Stomach (tissue), 4 donors: ENCODE measurements around the gene THSD7A.

ENCODE experiments used
- POLR2A ChIP-seq, 4 donors: fragments of 450-650 bp; IDR thresholded peaks; one replicate each; pipeline ENCODE4 v1.6.1; 2016; ENCODE audit warnings: antibody characterized with exemption in 4 of 4, control low read depth in 2 of 4, mild to moderate bottlenecking in 1 of 4, moderate library complexity in 1 of 4
- POLR2AphosphoS5 ChIP-seq, 3 donors: sonication (generic); formaldehyde crosslinking; IDR thresholded peaks; one replicate each; pipeline ENCODE4 v1.6.1; 2016; ENCODE audit warnings: antibody characterized with exemption in 3 of 3
- TF ChIP-seq, protein P1 (sequence below), 7 experiments: fragments of 450-650 bp in 4 of 7; fragments of 200-600 bp in 3 of 7; sonication (generic) in 3 of 7; IDR thresholded peaks; one replicate each; pipeline ENCODE4 v1.5.1; 2016 to 2019; ENCODE audit warnings: antibody characterized with exemption in 7 of 7, control low read depth in 2 of 7, mild to moderate bottlenecking in 1 of 7

- TF ChIP-seq, protein P1, sequence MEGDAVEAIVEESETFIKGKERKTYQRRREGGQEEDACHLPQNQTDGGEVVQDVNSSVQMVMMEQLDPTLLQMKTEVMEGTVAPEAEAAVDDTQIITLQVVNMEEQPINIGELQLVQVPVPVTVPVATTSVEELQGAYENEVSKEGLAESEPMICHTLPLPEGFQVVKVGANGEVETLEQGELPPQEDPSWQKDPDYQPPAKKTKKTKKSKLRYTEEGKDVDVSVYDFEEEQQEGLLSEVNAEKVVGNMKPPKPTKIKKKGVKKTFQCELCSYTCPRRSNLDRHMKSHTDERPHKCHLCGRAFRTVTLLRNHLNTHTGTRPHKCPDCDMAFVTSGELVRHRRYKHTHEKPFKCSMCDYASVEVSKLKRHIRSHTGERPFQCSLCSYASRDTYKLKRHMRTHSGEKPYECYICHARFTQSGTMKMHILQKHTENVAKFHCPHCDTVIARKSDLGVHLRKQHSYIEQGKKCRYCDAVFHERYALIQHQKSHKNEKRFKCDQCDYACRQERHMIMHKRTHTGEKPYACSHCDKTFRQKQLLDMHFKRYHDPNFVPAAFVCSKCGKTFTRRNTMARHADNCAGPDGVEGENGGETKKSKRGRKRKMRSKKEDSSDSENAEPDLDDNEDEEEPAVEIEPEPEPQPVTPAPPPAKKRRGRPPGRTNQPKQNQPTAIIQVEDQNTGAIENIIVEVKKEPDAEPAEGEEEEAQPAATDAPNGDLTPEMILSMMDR (IDR thresholded peaks at IDR 0.05) = no peak
- TF ChIP-seq POLR2AphosphoS5 (IDR thresholded peaks at IDR 0.05) (no peak), POLR2A (IDR thresholded peaks at IDR 0.05) (no peak)
Observed at GRCh38 chr7:11843113-11843765, 11.2 kb upstream of the THSD7A start.
